ENCODE results near the gene SLIT2.

DNA sequence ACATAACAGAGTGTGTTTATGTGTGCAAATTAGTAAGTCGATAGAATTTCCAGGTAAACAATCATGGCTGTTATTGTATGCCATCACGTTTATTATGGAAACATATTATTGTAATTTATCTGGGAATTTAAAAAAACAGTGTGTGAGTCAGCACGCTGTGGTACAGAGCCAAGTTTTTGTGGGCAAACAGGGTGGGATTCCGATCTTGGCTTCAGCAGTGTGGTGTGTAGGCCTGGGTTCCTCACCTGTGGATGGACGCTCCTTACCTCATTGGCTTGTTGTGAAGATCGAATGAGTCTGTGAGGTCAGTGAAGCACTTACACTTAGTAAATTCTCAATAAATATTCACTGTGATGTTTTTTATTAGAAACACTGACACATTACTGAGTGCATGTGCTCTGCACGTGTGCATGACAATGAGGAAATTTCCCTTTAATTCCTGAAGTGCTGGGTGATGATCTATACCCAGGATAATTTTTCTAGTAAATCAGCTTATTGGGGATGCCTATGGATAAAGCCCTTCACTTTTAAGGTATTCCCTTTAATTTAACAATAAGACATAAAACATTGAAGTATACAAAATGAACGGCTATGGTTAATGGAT is 36.4 kb downstream of the SLIT2 start:
- TF ChIP-seq EZH2 (IDR thresholded peaks at IDR 0.05) = no peak
- TF ChIP-seq, protein P1, sequence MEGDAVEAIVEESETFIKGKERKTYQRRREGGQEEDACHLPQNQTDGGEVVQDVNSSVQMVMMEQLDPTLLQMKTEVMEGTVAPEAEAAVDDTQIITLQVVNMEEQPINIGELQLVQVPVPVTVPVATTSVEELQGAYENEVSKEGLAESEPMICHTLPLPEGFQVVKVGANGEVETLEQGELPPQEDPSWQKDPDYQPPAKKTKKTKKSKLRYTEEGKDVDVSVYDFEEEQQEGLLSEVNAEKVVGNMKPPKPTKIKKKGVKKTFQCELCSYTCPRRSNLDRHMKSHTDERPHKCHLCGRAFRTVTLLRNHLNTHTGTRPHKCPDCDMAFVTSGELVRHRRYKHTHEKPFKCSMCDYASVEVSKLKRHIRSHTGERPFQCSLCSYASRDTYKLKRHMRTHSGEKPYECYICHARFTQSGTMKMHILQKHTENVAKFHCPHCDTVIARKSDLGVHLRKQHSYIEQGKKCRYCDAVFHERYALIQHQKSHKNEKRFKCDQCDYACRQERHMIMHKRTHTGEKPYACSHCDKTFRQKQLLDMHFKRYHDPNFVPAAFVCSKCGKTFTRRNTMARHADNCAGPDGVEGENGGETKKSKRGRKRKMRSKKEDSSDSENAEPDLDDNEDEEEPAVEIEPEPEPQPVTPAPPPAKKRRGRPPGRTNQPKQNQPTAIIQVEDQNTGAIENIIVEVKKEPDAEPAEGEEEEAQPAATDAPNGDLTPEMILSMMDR (IDR thresholded peaks at IDR 0.05 in 2 of 3, conservative IDR thresholded peaks at IDR 0.05 in 1 of 3; ENCODE audit: borderline replicate concordance in 1 of 3, insufficient read depth in 1 of 3, low read depth in 2 of 3, low read length in 2 of 3) = no peak
- no peak for TF ChIP-seq ZNF274 (IDR thresholded peaks at IDR 0.05; ENCODE audit: low read depth, low read length)
- no peak for TF ChIP-seq YY1 (IDR thresholded peaks at IDR 0.05; ENCODE audit: extremely low read depth, insufficient replicate concordance, low read depth, low read length)
- no peak for TF ChIP-seq SP1 (IDR thresholded peaks at IDR 0.05; ENCODE audit: low read depth)
- no peak for TF ChIP-seq EGR1 (IDR thresholded peaks at IDR 0.05; ENCODE audit: low read depth)
- TF ChIP-seq ATF3 (IDR thresholded peaks at IDR 0.05) = no peak
- no peak for TF ChIP-seq ZFX (IDR thresholded peaks at IDR 0.05)
- TF ChIP-seq POLR2AphosphoS5 (IDR thresholded peaks at IDR 0.05; ENCODE audit: low read depth, low read length) = no peak
- TF ChIP-seq CEBPB (IDR thresholded peaks at IDR 0.05; ENCODE audit: low read depth) = no peak
- TF ChIP-seq, protein P2, sequence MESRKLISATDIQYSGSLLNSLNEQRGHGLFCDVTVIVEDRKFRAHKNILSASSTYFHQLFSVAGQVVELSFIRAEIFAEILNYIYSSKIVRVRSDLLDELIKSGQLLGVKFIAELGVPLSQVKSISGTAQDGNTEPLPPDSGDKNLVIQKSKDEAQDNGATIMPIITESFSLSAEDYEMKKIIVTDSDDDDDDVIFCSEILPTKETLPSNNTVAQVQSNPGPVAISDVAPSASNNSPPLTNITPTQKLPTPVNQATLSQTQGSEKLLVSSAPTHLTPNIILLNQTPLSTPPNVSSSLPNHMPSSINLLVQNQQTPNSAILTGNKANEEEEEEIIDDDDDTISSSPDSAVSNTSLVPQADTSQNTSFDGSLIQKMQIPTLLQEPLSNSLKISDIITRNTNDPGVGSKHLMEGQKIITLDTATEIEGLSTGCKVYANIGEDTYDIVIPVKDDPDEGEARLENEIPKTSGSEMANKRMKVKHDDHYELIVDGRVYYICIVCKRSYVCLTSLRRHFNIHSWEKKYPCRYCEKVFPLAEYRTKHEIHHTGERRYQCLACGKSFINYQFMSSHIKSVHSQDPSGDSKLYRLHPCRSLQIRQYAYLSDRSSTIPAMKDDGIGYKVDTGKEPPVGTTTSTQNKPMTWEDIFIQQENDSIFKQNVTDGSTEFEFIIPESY (IDR thresholded peaks at IDR 0.05; ENCODE audit: extremely low read depth, insufficient replicate concordance, low read length) = no peak
- TF ChIP-seq TCF7L2 (IDR thresholded peaks at IDR 0.05; ENCODE audit: borderline replicate concordance, extremely low read depth, insufficient read depth, insufficient read length) = no peak
- no peak for TF ChIP-seq POLR2A (IDR thresholded peaks at IDR 0.05; ENCODE audit: borderline replicate concordance, extremely low read depth, insufficient read depth, insufficient read length)

All from HCT116 (cell line).